ENCODE data around the gene MICAL3. TPM values are rescaled to one million over a fixed set of nuclear protein-coding genes. Genes with fewer than 3 reads are reported as not detected.

The MICAL3 gene
- polyA plus RNA-seq, 1 donor from 2014 or later = 28.1 TPM

- no peaks in the 10 kb centered on the region for H3F3A ChIP-seq (ENCODE audit: insufficient read depth, low read length, poor library complexity, severe bottlenecking)
- H3K79me2 ChIP-seq (replicated peaks; ENCODE audit: insufficient read depth, low read length) = no peaks in the 10 kb centered on the region
- H3K27ac ChIP-seq (ENCODE audit: low read length) = no peak overlapping the region
- H3K9me3 ChIP-seq (ENCODE audit: low read length) = no peaks in the 10 kb centered on the region
- H3K9ac ChIP-seq (ENCODE audit: low read length) = no peak overlapping the region
- peaks cover 13% of the 10 kb centered on the region for H3K36me3 ChIP-seq (ENCODE audit: insufficient read depth, low read length)
- H3K27me3 ChIP-seq (ENCODE audit: insufficient read depth, low read depth, low read length) = no peaks in the 10 kb centered on the region
- H2AFZ ChIP-seq (ENCODE audit: low read depth, low read length) = no peak overlapping the region
- H3K9me2 ChIP-seq (ENCODE audit: insufficient read depth, low read length) = no peaks in the 10 kb centered on the region
- H3K4me3 ChIP-seq (ENCODE audit: low read length) = no peak overlapping the region
- H3K4me2 ChIP-seq (ENCODE audit: low read length) = no peak overlapping the region
- TF ChIP-seq POLR2AphosphoS5 (IDR thresholded peaks at IDR 0.05) (no peak), TAF1 (IDR thresholded peaks at IDR 0.05; ENCODE audit: low read depth) (no peak), EZH2 (IDR thresholded peaks at IDR 0.05; ENCODE audit: borderline replicate concordance, insufficient read depth, low read length, poor library complexity, severe bottlenecking) (no peak), EP300 (conservative IDR thresholded peaks at IDR 0.05; ENCODE audit: poor library complexity, severe bottlenecking) (no peak), SMC3 (conservative IDR thresholded peaks at IDR 0.05; ENCODE audit: poor library complexity) (no peak), REST (IDR thresholded peaks at IDR 0.05; ENCODE audit: borderline replicate concordance) (no peak), RAD21 (conservative IDR thresholded peaks at IDR 0.05) (no peak), MXI1 (conservative IDR thresholded peaks at IDR 0.05; ENCODE audit: poor library complexity, severe bottlenecking) (no peak), CTCF (IDR thresholded peaks at IDR 0.05; ENCODE audit: poor library complexity, severe bottlenecking) (no peak)
- H4K20me1 ChIP-seq (ENCODE audit: insufficient read depth) = no peaks in the 10 kb centered on the region
Observed at GRCh38 chr22:17892376-17892775, 132.0 kb downstream of the MICAL3 start.

- Histone ChIP-seq H4K20me1 (ENCODE audit: insufficient read depth) (no peaks in the 10 kb centered on the region), H3K9me2 (ENCODE audit: insufficient read depth, low read length) (no peaks in the 10 kb centered on the region), H3K79me2 (replicated peaks; ENCODE audit: insufficient read depth, low read length) (no peaks in the 10 kb centered on the region), H3K27ac (ENCODE audit: low read length) (no peak overlapping the region), H3K4me3 (ENCODE audit: low read length) (no peak overlapping the region), H3K36me3 (ENCODE audit: insufficient read depth, low read length) (peaks cover 11% of the 10 kb centered on the region), H3F3A (ENCODE audit: insufficient read depth, low read length, poor library complexity, severe bottlenecking) (no peaks in the 10 kb centered on the region), H3K9me3 (ENCODE audit: low read length) (no peaks in the 10 kb centered on the region), H3K9ac (ENCODE audit: low read length) (no peak overlapping the region), H2AFZ (ENCODE audit: low read depth, low read length) (no peak overlapping the region), H3K4me2 (ENCODE audit: low read length) (no peak overlapping the region), H3K27me3 (ENCODE audit: insufficient read depth, low read depth, low read length) (no peaks in the 10 kb centered on the region)
- TF ChIP-seq EP300 (conservative IDR thresholded peaks at IDR 0.05; ENCODE audit: poor library complexity, severe bottlenecking) = no peak
- no peak for TF ChIP-seq RAD21 (conservative IDR thresholded peaks at IDR 0.05)
- no peak for TF ChIP-seq REST (IDR thresholded peaks at IDR 0.05; ENCODE audit: borderline replicate concordance)
- TF ChIP-seq EZH2 (IDR thresholded peaks at IDR 0.05; ENCODE audit: borderline replicate concordance, insufficient read depth, low read length, poor library complexity, severe bottlenecking) = no peak
- no peak for TF ChIP-seq SMC3 (conservative IDR thresholded peaks at IDR 0.05; ENCODE audit: poor library complexity)
- TF ChIP-seq CTCF (IDR thresholded peaks at IDR 0.05; ENCODE audit: poor library complexity, severe bottlenecking) = no peak
- TF ChIP-seq MXI1 (conservative IDR thresholded peaks at IDR 0.05; ENCODE audit: poor library complexity, severe bottlenecking) = no peak
- TF ChIP-seq TAF1 (IDR thresholded peaks at IDR 0.05; ENCODE audit: low read depth) = no peak
Observed at GRCh38 chr22:17891481-17892167, 132.7 kb downstream of the MICAL3 start.

All from neural cell (in vitro differentiated cells).